WERI-Rb-1 (cell line): ENCODE data around the gene WDR54.

Experiments used
- DNase-seq: peaks from one replicate; pipeline ENCODE4 v3.0.0-alpha.2; 2020
- H3K27ac ChIP-seq: fragments of 250-450 bp; sonication (Bioruptor Pico); 2 replicates; pipeline ENCODE4 v1.5.1; 2020; ENCODE audit warnings: mild to moderate bottlenecking, moderate library complexity
- H3K27me3 ChIP-seq: fragments of 250-450 bp; sonication (Bioruptor Pico); 2 replicates; pipeline ENCODE4 v1.5.1; 2021; ENCODE audit warnings: mild to moderate bottlenecking, low read depth, moderate library complexity; ENCODE audit not compliant: insufficient read depth, severe bottlenecking
- H3K36me3 ChIP-seq: fragments of 250-450 bp; sonication (Bioruptor Pico); 2 replicates; pipeline ENCODE4 v1.5.1; 2020; ENCODE audit warnings: mild to moderate bottlenecking, moderate library complexity
- H3K4me3 ChIP-seq: 2 replicates; pipeline ENCODE4 v1.5.1; 2011; ENCODE audit warnings: low read depth, mild to moderate bottlenecking, control low read depth, low read length
- H3K9me3 ChIP-seq: fragments of 250-450 bp; sonication (Bioruptor Pico); 2 replicates; pipeline ENCODE4 v1.5.1; 2021; ENCODE audit warnings: mild to moderate bottlenecking, moderate library complexity; ENCODE audit not compliant: severe bottlenecking
- TF ChIP-seq, protein P1 (sequence below): IDR thresholded peaks from 2 replicates; pipeline ENCODE4 v1.5.1; 2011; ENCODE audit warnings: low read depth, mild to moderate bottlenecking, control low read depth, inconsistent platforms, low read length

WDR54 gene

GRCh38 chr2:74474481-74474880, 53.0 kb downstream of the WDR54 start:
- H3K27ac ChIP-seq: no peak overlapping the region
- H3K9me3 ChIP-seq: no peaks in the 10 kb centered on the region
- TF ChIP-seq, protein P1, sequence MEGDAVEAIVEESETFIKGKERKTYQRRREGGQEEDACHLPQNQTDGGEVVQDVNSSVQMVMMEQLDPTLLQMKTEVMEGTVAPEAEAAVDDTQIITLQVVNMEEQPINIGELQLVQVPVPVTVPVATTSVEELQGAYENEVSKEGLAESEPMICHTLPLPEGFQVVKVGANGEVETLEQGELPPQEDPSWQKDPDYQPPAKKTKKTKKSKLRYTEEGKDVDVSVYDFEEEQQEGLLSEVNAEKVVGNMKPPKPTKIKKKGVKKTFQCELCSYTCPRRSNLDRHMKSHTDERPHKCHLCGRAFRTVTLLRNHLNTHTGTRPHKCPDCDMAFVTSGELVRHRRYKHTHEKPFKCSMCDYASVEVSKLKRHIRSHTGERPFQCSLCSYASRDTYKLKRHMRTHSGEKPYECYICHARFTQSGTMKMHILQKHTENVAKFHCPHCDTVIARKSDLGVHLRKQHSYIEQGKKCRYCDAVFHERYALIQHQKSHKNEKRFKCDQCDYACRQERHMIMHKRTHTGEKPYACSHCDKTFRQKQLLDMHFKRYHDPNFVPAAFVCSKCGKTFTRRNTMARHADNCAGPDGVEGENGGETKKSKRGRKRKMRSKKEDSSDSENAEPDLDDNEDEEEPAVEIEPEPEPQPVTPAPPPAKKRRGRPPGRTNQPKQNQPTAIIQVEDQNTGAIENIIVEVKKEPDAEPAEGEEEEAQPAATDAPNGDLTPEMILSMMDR: no peak
- H3K36me3 ChIP-seq: peaks cover 48% of the 10 kb centered on the region
- no peak for DNase-seq
- H3K27me3 ChIP-seq: no peaks in the 10 kb centered on the region
- H3K4me3 ChIP-seq: no peak overlapping the region

GRCh38 chr2:74474899-74475298, 53.4 kb downstream of the WDR54 start:
- Histone ChIP-seq H3K27ac (no peak overlapping the region), H3K9me3 (no peaks in the 10 kb centered on the region), H3K27me3 (no peaks in the 10 kb centered on the region), H3K36me3 (peaks cover 52% of the 10 kb centered on the region), H3K4me3 (no peak overlapping the region)
- TF ChIP-seq, protein P1: peak; percentile 83
- no peak for DNase-seq
